ENCODE results near the gene PREB. TPM values are rescaled to one million over a fixed set of nuclear protein-coding genes. Genes with fewer than 3 reads are reported as not detected.

Gene PREB
- total and polyA plus RNA-seq, 2 donors from 2014 or later, result 46.1 to 66.7 TPM

DNA sequence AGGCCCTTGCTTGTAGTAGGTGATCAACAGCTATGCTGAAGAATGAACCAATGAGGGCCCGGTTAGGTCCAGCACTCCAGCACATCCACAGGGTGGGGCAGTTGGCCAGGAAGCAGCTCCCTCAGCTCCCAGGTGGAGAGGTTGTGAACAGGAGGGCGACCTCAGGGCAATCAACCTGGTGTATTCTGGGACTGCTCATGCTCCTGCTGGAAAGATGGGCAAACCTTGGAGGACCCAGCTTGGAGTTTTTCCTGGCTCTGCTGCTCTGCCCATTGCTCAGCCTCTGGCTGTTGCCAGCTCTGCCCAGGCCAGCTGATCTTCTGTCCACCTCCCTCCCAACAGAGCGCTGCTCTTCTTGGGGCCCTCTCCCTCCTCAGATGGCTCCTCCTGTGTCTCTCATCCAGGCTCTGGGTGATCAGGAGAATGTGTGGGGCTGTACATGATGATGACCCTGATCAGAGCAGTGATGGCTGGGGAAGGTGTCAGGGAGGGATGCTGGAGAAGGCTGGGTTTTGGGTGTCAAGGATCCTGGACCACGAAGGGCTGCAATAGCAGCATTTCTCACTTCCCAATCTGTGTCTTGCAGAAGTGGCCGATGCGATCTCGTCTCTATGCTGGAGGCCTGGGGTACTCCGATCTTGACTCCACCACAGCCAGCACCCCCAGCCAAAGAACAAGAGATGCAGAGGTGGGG, 17.8 kb upstream of the PREB start:
- TF ChIP-seq, protein P1, sequence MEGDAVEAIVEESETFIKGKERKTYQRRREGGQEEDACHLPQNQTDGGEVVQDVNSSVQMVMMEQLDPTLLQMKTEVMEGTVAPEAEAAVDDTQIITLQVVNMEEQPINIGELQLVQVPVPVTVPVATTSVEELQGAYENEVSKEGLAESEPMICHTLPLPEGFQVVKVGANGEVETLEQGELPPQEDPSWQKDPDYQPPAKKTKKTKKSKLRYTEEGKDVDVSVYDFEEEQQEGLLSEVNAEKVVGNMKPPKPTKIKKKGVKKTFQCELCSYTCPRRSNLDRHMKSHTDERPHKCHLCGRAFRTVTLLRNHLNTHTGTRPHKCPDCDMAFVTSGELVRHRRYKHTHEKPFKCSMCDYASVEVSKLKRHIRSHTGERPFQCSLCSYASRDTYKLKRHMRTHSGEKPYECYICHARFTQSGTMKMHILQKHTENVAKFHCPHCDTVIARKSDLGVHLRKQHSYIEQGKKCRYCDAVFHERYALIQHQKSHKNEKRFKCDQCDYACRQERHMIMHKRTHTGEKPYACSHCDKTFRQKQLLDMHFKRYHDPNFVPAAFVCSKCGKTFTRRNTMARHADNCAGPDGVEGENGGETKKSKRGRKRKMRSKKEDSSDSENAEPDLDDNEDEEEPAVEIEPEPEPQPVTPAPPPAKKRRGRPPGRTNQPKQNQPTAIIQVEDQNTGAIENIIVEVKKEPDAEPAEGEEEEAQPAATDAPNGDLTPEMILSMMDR (IDR thresholded peaks at IDR 0.05; ENCODE audit: borderline replicate concordance, extremely low read depth, insufficient read depth), result no peak
- Histone ChIP-seq H3K27me3 (ENCODE audit: control insufficient read depth, insufficient read depth, low read length) (no peaks in the 10 kb centered on the region), H3K36me3 (ENCODE audit: control insufficient read depth in 2 of 3, insufficient read depth in 3 of 3, low read length in 3 of 3) (no peaks in the 10 kb centered on the region), H3K4me3 (ENCODE audit: low read length in 3 of 3) (no peak overlapping the region), H3K9me3 (ENCODE audit: control insufficient read depth in 2 of 3, insufficient read depth in 1 of 3, low read length in 3 of 3) (no peaks in the 10 kb centered on the region), H3K27ac (ENCODE audit: low read depth in 2 of 2, low read length in 2 of 2) (no peak overlapping the region), H3K9ac (ENCODE audit: low read length in 3 of 3) (no peak overlapping the region), H3K4me1 (ENCODE audit: control insufficient read depth in 2 of 3, insufficient read depth in 2 of 3, low read depth in 1 of 3, low read length in 3 of 3) (no peaks in the 10 kb centered on the region)
- no peak for FAIRE-seq
- peak in 1 of 5 donors; percentile 56 for DNase-seq
- intact Hi-C loops (cut with DNase I), result no loop called here

DNA sequence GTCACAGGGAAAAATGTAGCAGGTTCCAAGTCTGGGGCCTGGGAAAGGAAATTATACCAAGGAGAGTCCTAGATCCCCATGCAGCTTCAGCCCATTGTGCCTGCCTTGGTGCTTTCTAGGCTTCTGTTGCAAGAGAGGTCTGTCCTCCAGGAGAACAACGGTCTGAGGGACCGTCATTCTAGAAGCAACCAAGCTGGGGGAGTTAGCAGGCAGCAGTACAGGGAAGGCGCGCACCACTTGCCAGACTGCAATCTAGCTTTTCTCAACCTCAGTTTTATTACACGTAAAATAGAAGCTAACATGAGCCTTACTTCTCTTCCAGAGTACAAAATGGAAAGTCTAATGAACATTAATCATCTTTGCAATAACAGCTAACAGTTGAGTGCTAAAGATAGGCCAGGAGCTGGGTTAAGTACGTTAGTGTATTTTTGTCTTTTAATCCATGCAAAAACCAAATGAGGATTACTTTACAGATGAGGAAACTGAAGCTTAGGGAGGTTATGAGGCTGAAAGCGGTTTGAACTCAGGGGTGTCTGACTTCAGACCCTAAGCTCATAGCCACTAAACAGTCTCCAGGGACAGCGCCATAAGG, 16.3 kb upstream of the PREB start:
- FAIRE-seq (no peak), DNase-seq (no peak)
- Histone ChIP-seq H3K9ac (ENCODE audit: low read length in 3 of 3) (no peak overlapping the region), H3K4me3 (ENCODE audit: low read length in 3 of 3) (no peak overlapping the region), H3K36me3 (ENCODE audit: control insufficient read depth in 2 of 3, insufficient read depth in 3 of 3, low read length in 3 of 3) (no peaks in the 10 kb centered on the region), H3K4me1 (ENCODE audit: control insufficient read depth in 2 of 3, insufficient read depth in 2 of 3, low read depth in 1 of 3, low read length in 3 of 3) (no peaks in the 10 kb centered on the region), H3K27ac (ENCODE audit: low read depth in 2 of 2, low read length in 2 of 2) (no peak overlapping the region), H3K27me3 (ENCODE audit: control insufficient read depth, insufficient read depth, low read length) (no peaks in the 10 kb centered on the region), H3K9me3 (ENCODE audit: control insufficient read depth in 2 of 3, insufficient read depth in 1 of 3, low read length in 3 of 3) (no peaks in the 10 kb centered on the region)
- intact Hi-C loops (cut with DNase I), result no loop called here
- TF ChIP-seq, protein P1 (IDR thresholded peaks at IDR 0.05; ENCODE audit: borderline replicate concordance, extremely low read depth, insufficient read depth), result no peak

DNA sequence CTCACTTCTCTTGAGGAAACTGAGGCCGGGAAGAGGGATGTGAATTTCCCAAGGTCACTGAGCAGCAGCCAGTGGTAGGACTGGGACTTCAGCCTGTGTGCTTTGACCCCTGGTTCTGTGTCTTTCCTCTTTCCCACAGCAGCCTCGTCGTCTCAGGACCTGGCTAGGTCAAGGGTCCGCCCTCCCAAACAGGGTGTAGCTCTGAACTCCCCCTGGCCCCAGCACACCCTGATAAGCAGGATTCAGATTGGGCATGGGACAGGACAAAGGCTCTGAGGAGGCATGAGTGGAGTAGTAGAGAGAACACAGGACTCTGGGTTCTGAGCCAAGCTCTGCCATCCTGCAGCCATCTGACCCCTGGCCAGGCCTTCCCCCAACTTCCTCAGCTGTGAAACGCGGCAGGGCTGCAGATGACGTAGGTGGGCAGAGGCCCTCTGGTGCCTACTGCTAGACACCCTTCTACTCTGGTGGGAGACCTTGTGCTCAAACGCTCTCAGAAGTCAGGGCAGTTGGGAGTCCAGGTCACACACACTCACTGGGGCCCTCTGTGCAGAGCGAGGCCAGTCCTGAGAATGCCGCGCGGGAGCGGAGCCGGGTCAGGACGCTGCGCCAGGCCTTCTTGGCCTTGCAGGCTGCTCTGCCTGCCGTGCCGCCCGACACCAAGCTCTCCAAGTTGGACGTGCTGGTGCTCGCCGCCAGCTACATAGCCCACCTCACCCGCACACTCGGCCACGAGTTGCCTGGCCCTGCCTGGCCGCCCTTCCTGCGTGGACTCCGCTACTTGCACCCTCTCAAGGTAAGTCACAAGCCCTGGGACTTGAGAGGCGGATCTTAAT, 15.4 kb upstream of the PREB start:
- H3K9me3 ChIP-seq (ENCODE audit: control insufficient read depth in 2 of 3, insufficient read depth in 1 of 3, low read length in 3 of 3), result no peaks in the 10 kb centered on the region
- no peak overlapping the region for H3K9ac ChIP-seq (ENCODE audit: low read length in 3 of 3)
- H3K36me3 ChIP-seq (ENCODE audit: control insufficient read depth in 2 of 3, insufficient read depth in 3 of 3, low read length in 3 of 3), result no peaks in the 10 kb centered on the region
- peak in 1 of 5 donors; percentile 69 for DNase-seq
- H3K4me3 ChIP-seq (ENCODE audit: low read length in 3 of 3), result no peak overlapping the region
- H3K27me3 ChIP-seq (ENCODE audit: control insufficient read depth, insufficient read depth, low read length), result no peaks in the 10 kb centered on the region
- intact Hi-C loops (cut with DNase I), result no loop called here
- FAIRE-seq, result no peak
- no peak overlapping the region for H3K27ac ChIP-seq (ENCODE audit: low read depth in 2 of 2, low read length in 2 of 2)
- no peaks in the 10 kb centered on the region for H3K4me1 ChIP-seq (ENCODE audit: control insufficient read depth in 2 of 3, insufficient read depth in 2 of 3, low read depth in 1 of 3, low read length in 3 of 3)
- TF ChIP-seq, protein P1 (IDR thresholded peaks at IDR 0.05; ENCODE audit: borderline replicate concordance, extremely low read depth, insufficient read depth), result no peak

Data from kidney (tissue), 14 donors.